Lung (tissue), 12 donors: ENCODE results near the gene VSTM2B. TPM values are rescaled to one million over a fixed set of nuclear protein-coding genes. Genes with fewer than 3 reads are reported as not detected.

Experiments used
- ATAC-seq: fragments of 200-7000 bp; cut with Tn5 transposase; one replicate; pipeline ENCODE4 v1.9.1; 2020; ENCODE audit warnings: moderate number of reproducible peaks; ENCODE audit not compliant: insufficient read depth, low FRiP score
- DNase-seq, 3 donors: peaks; one replicate each; pipeline ENCODE4 v3.0.0-alpha.2; 2013 to 2017
- H3K27ac ChIP-seq, 2 donors: one replicate each; pipeline ENCODE4 v1.5.1; 2013; ENCODE audit warnings: mild to moderate bottlenecking in 2 of 2, moderate library complexity in 2 of 2, control low read depth in 1 of 2, inconsistent platforms in 1 of 2, low read depth in 1 of 2, low read length in 1 of 2
- H3K27me3 ChIP-seq, 3 donors: one replicate each; pipeline ENCODE4 v1.5.1; 2013; ENCODE audit warnings: low read length in 2 of 3; ENCODE audit not compliant: control insufficient read depth in 3 of 3, insufficient read depth in 3 of 3
- H3K36me3 ChIP-seq, 4 donors: one replicate each; pipeline ENCODE4 v1.5.1; 2013; ENCODE audit warnings: low read length in 4 of 4, mild to moderate bottlenecking in 1 of 4, moderate library complexity in 1 of 4; ENCODE audit not compliant: control insufficient read depth in 4 of 4, insufficient read depth in 4 of 4
- H3K4me1 ChIP-seq, 5 donors: one replicate each; pipeline ENCODE4 v1.5.1; 2013; ENCODE audit warnings: low read length in 5 of 5, mild to moderate bottlenecking in 2 of 5, moderate library complexity in 1 of 5; ENCODE audit not compliant: control insufficient read depth in 5 of 5, insufficient read depth in 5 of 5
- H3K4me3 ChIP-seq: one replicate; pipeline ENCODE4 v1.5.1; 2013; ENCODE audit warnings: mild to moderate bottlenecking, control low read depth, moderate library complexity
- H3K9ac ChIP-seq, 2 donors: one replicate each; pipeline ENCODE4 v1.5.1; 2013; ENCODE audit warnings: low read length in 2 of 2, control low read depth in 1 of 2; ENCODE audit not compliant: insufficient read depth in 1 of 2
- H3K9me3 ChIP-seq, 4 donors: one replicate each; pipeline ENCODE4 v1.5.1; 2013; ENCODE audit warnings: low read length in 3 of 4, mild to moderate bottlenecking in 1 of 4, moderate library complexity in 1 of 4; ENCODE audit not compliant: control insufficient read depth in 4 of 4, insufficient read depth in 3 of 4
- CTCF ChIP-seq: IDR thresholded peaks from 2 replicates; pipeline ENCODE4 v1.5.1; 2012; ENCODE audit warnings: mild to moderate bottlenecking; ENCODE audit errors: control extremely low read depth, extremely low read depth
- WGBS, 2 donors: extraction: QIAGEN DNeasy Blood & Tissue Kit; methylation state at CpG; one replicate each; pipeline ENCODE4 v1.1.7; 2013; 5-methylcytosine and 5-hydroxymethylcytosine counted together
- polyA plus RNA-seq, 2 donors: library from polyadenylated mRNA; stranded (reverse); fragments of 200-250 nt; gene quantifications; one replicate each; pipeline ENCODE4 v1.2.1, GENCODE V29; 2013
- total RNA-seq, 2 donors: library from RNA; depleted of rRNA in 1 of 2; stranded (reverse); fragments of >200 nt in 1 of 2; gene quantifications; one replicate each; pipeline ENCODE4 v1.2.1, GENCODE V29; 2014 to 2021
- donor health status: control.
- donor health status: control.
- donor health status: Bipolar disorder and iron deficiency.
- donor health status: healthy.
- donor health status: DM: yes; HTN: yes; CAD: no.

Gene VSTM2B
- total and polyA plus RNA-seq, 4 donors: not detected

DNA sequence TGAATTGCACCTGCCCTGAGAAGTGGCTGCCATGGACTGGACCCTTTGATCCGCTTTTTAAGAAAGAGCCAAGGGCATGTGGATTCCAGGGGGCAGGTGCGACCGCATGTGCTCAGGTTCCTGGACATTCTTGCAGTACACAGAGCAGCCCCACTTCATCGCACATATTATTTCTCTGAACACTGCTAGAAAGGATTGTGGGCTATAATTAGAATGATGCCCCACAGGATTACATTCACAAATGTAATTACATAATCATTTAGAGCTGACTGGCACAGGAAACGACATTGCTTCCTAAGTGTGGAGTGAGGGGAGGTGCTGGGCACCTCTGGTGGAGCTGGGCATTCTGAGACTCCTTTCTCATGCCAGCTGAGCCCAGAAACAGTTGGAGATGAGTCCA is 37.5 kb upstream of the VSTM2B start:
- Histone ChIP-seq H3K27ac (no peak overlapping the region), H3K36me3 (no peaks in the 10 kb centered on the region), H3K27me3 (peaks cover 0 to 8% (median 0%) of the 10 kb centered on the region in 3 donors), H3K9ac (no peak overlapping the region), H3K4me1 (peaks cover 0 to 9% (median 0%) of the 10 kb centered on the region in 5 donors), H3K9me3 (no peaks in the 10 kb centered on the region), H3K4me3 (no peak overlapping the region)
- no peak for TF ChIP-seq CTCF
- WGBS, 2 donors: 79 to 86% methylated on average over 5 of the region's 5 CpGs
- ATAC-seq (no peak), DNase-seq (no peak)

DNA sequence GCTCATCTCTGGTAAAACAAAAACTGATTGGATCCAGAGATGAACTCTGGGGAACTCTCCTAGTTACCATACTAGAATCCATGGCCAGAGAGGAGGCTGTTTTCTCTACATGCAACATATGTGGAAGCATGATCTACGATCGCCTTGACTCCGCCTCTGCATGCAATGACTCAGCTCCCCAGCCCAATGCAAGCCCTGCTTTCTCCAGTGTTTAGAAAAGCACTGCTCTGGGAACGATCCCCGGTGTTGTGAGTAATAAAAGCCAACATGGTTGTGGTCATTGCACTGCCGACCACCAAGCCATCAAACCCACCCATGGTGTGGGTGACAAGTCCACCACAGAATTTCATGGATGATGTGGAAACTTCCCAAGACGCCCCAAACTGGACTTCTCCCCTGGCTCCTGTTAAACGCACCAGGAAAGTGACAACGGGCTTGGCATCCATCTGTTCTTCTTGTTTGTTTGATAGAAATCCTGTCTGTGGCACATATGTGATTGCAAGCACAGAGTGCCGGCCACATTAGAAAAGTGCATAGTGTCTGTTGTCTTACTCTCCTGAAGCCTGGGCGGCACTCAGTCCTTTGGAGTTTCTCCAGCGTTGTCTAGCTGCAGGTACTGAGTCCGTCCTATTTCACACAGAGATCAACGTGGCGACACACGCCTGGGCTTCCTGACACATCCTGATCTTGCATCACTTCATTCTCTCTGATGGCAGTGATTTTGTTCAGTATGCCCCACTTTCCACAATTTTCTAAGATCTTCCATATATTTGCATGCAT is 36.4 kb upstream of the VSTM2B start:
- DNase-seq (no peak), ATAC-seq (no peak)
- Histone ChIP-seq H3K27me3 (peaks cover 0 to 8% (median 0%) of the 10 kb centered on the region in 3 donors), H3K9me3 (no peaks in the 10 kb centered on the region), H3K4me3 (no peak overlapping the region), H3K27ac (no peak overlapping the region), H3K9ac (no peak overlapping the region), H3K4me1 (peaks cover 0 to 9% (median 0%) of the 10 kb centered on the region in 5 donors), H3K36me3 (no peaks in the 10 kb centered on the region)
- TF ChIP-seq CTCF: no peak
- WGBS, 2 donors: 79 to 81% methylated on average over 16 of the region's 16 CpGs

DNA sequence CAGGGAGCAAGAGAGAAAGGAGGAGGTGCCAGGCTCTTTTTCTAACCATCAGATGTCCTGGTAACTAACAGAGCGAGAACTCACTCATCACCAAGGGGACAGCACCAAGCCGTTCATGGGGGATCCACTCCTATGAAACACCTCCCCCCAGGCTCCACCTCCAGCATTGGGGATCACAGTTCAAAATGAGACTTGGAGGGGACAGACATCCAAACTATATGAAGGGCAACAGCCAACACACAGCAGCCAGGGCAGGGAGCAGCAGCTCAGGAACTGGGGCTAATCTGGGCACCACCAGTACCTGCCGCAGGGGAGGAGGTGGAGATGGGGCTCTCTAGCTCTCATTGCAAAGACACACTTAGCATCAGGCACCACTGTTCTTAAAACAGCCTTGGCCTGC is 34.3 kb upstream of the VSTM2B start:
- peaks cover 0 to 9% (median 0%) of the 10 kb centered on the region in 5 donors for H3K4me1 ChIP-seq
- no peaks in the 10 kb centered on the region for H3K9me3 ChIP-seq
- 74 to 85% methylated on average over 3 of the region's 3 CpGs for WGBS, 2 donors
- H3K27me3 ChIP-seq: peaks cover 0 to 8% (median 0%) of the 10 kb centered on the region in 3 donors
- H3K9ac ChIP-seq: no peak overlapping the region
- no peak for TF ChIP-seq CTCF
- no peaks in the 10 kb centered on the region for H3K36me3 ChIP-seq
- H3K4me3 ChIP-seq: no peak overlapping the region
- no peak for DNase-seq
- no peak overlapping the region for H3K27ac ChIP-seq
- ATAC-seq: no peak
